ENCODE data around the gene GP1BA. TPM values are rescaled to one million over a fixed set of nuclear protein-coding genes. Genes with fewer than 3 reads are reported as not detected.

Gene GP1BA
- total RNA-seq, 1 experiment from 2014 or later = not detected

- Histone ChIP-seq H3K9me3 (ENCODE audit: insufficient read depth, low read depth) (no peaks in the 10 kb centered on the region), H3K27me3 (ENCODE audit: insufficient read depth, low read depth) (no peaks in the 10 kb centered on the region), H3K4me1 (replicated peaks; ENCODE audit: insufficient read depth) (peaks cover 33% of the 10 kb centered on the region), H3K36me3 (ENCODE audit: low read depth) (peaks cover 17% of the 10 kb centered on the region), H3K9me2 (ENCODE audit: insufficient read depth) (no peaks in the 10 kb centered on the region), H2AFZ (peak overlapping the region; percentile 98), H3F3A (ENCODE audit: insufficient read depth, low read depth) (peaks cover 65% of the 10 kb centered on the region), H3K4me2 (peak overlapping the region; percentile 84), H3K79me2 (ENCODE audit: low read depth) (peaks cover 39% of the 10 kb centered on the region), H4K20me1 (ENCODE audit: insufficient read depth) (peaks cover 24% of the 10 kb centered on the region), H3K27ac (peak overlapping the region; percentile 99), H3K4me3 (peak overlapping the region; percentile 78)
- intact Hi-C loops (cut with micrococcal nuclease; ENCODE audit: unreplicated experiment) = no loop called here
- TF ChIP-seq CTCF (conservative IDR thresholded peaks at IDR 0.05) (no peak), EZH2 (IDR thresholded peaks at IDR 0.05; ENCODE audit: low read depth) (no peak)
- BruUV-seq (replicated peaks) = TSS peak; percentile 69
- DNase-seq = peak in 1 of 2 experiments; percentile 53
- ChIA-PET POLR2A (ENCODE audit: unreplicated experiment) (interaction anchor here (0.7 kb wide), 1 partner anchor 160 kb away, joined by 9 read pairs; no protein-coding TSS in a partner anchor), CTCF (interaction anchor here (0.6 to 0.9 kb wide), 2 partner anchors 15 to 469 kb away, joined by 3 read pairs; partner anchors contain the start of genes NUP88 and RPAIN)
Observed at GRCh38 chr17:4950075-4950745, 18.1 kb downstream of the GP1BA start.

GRCh38 chr17:4950746-4951204, 18.7 kb downstream of the GP1BA start, which contains the start of gene ENO3:
ENO3 (plus strand) TSS chr17:4951119; CDS start chr17:4951830, 711 bp downstream.
- Histone ChIP-seq H3K9me2 (ENCODE audit: insufficient read depth) (no peaks in the 10 kb centered on the region), H3K4me2 (peak within 1 kb of the TSS; percentile 84), H4K20me1 (ENCODE audit: insufficient read depth) (peaks cover 18% of the 10 kb centered on the region), H3F3A (ENCODE audit: insufficient read depth, low read depth) (peaks cover 60% of the 10 kb centered on the region), H3K79me2 (ENCODE audit: low read depth) (peaks cover 34% of the 10 kb centered on the region), H2AFZ (peak within 1 kb of the TSS; percentile 98), H3K4me3 (peak within 1 kb of the TSS; percentile 78), H3K36me3 (ENCODE audit: low read depth) (peaks cover 13% of the 10 kb centered on the region), H3K9me3 (ENCODE audit: insufficient read depth, low read depth) (no peaks in the 10 kb centered on the region), H3K27ac (peak within 1 kb of the TSS; percentile 99), H3K4me1 (replicated peaks; ENCODE audit: insufficient read depth) (peaks cover 28% of the 10 kb centered on the region), H3K27me3 (ENCODE audit: insufficient read depth, low read depth) (no peaks in the 10 kb centered on the region)
- no TSS peak for BruUV-seq (replicated peaks)
- ChIA-PET CTCF (interaction anchor here (0.5 kb wide), 1 partner anchor 111 kb away, joined by 3 read pairs; no protein-coding TSS in a partner anchor), POLR2A (ENCODE audit: unreplicated experiment) (interaction anchor here (0.7 kb wide), 1 partner anchor 24 kb away, joined by 4 read pairs; no protein-coding TSS in a partner anchor)
- no peak for DNase-seq
- intact Hi-C loops (cut with micrococcal nuclease; ENCODE audit: unreplicated experiment) = no loop called here
- TF ChIP-seq EZH2 (IDR thresholded peaks at IDR 0.05; ENCODE audit: low read depth) (no peak), CTCF (conservative IDR thresholded peaks at IDR 0.05) (no peak)

- intact Hi-C loops (cut with micrococcal nuclease; ENCODE audit: unreplicated experiment) = no loop called here
- POLR2A ChIA-PET (ENCODE audit: unreplicated experiment) = interaction anchor here (0.7 kb wide), 1 partner anchor 25 kb away, joined by 4 read pairs; no protein-coding TSS in a partner anchor
- BruUV-seq (replicated peaks) = no TSS peak
Observed at GRCh38 chr17:4951486-4951885, 19.4 kb downstream of the GP1BA start.

More at GRCh38 chr17:4951486-4951885, 19.4 kb downstream of the GP1BA start:
- H4K20me1 ChIP-seq (ENCODE audit: insufficient read depth) = peaks cover 11% of the 10 kb centered on the region
- peak overlapping the region; percentile 78; the same call in 1 of the 2 replicates for H3K4me3 ChIP-seq
- H3K9me3 ChIP-seq (ENCODE audit: insufficient read depth, low read depth) = no peaks in the 10 kb centered on the region
- no peaks in the 10 kb centered on the region for H3K27me3 ChIP-seq (ENCODE audit: insufficient read depth, low read depth)
- peaks cover 53% of the 10 kb centered on the region for H3F3A ChIP-seq (ENCODE audit: insufficient read depth, low read depth)
- H3K4me1 ChIP-seq (replicated peaks; ENCODE audit: insufficient read depth) = peaks cover 20% of the 10 kb centered on the region
- no peaks in the 10 kb centered on the region for H3K9me2 ChIP-seq (ENCODE audit: insufficient read depth)
- CTCF ChIA-PET = interaction anchor here (0.5 to 1.2 kb wide), 2 partner anchors 14 to 111 kb away, joined by 3 to 4 read pairs; no protein-coding TSS in a partner anchor
- H3K36me3 ChIP-seq (ENCODE audit: low read depth) = peaks cover 8% of the 10 kb centered on the region
- TF ChIP-seq CTCF (conservative IDR thresholded peaks at IDR 0.05) (no peak), EZH2 (IDR thresholded peaks at IDR 0.05; ENCODE audit: low read depth) (no peak)
- peaks cover 27% of the 10 kb centered on the region for H3K79me2 ChIP-seq (ENCODE audit: low read depth)
- H3K27ac ChIP-seq = no peak overlapping the region
- no peak overlapping the region for H2AFZ ChIP-seq
- H3K4me2 ChIP-seq = peak overlapping the region; percentile 84
- DNase-seq = no peak
